Measurements from ENCODE around the gene CPXM2. TPM values are rescaled to one million over a fixed set of nuclear protein-coding genes. Genes with fewer than 3 reads are reported as not detected.

Gene CPXM2
- total and polyA plus RNA-seq, 10 of the 15 experiments (the other 5 are each of a cell fraction or from before 2014, with no cell fraction given), result 0.08 to 1.1 (median 0.58) TPM

DNA sequence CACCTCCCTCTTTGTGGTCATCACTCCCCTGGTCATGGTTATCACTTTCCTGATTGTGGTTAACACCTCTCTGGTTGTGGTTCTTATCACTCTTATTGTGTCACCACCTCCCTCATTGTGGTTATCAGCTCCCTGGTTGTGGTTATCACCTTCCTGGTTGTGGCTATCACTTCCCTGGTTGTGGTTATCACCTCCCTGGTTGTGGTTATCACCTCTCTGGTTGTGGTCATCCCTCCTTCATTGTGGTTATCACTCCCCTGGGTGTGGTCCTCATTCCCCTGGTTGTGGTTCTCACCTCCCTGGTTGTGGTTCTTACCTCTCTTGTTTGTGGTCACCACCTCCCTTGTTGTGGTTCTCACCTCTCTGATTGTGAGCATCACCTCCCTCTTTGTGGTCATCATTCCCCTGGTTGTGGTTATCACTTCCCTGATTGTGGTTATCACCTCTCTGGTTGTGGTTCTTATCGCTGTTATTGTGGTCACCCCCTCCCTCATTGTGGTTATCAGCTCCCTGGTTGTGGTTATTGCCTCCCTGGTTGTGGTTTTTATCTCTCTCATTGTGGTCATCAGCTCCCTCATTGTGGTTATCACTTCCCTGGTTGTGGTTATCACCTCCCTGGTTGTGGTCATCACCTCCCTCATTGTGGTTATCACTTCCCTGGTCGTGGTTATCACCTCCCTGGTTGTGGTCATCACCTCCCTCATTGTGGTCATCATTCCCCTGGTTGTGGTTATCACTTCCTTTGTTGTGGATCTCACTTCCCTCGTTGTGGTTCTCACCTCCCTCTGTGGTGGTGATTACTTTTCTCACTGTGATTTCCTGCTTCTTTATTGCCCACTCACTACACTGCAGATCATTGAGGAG lies 118.7 kb downstream of the CPXM2 start (continued):
- TF ChIP-seq, protein P1, sequence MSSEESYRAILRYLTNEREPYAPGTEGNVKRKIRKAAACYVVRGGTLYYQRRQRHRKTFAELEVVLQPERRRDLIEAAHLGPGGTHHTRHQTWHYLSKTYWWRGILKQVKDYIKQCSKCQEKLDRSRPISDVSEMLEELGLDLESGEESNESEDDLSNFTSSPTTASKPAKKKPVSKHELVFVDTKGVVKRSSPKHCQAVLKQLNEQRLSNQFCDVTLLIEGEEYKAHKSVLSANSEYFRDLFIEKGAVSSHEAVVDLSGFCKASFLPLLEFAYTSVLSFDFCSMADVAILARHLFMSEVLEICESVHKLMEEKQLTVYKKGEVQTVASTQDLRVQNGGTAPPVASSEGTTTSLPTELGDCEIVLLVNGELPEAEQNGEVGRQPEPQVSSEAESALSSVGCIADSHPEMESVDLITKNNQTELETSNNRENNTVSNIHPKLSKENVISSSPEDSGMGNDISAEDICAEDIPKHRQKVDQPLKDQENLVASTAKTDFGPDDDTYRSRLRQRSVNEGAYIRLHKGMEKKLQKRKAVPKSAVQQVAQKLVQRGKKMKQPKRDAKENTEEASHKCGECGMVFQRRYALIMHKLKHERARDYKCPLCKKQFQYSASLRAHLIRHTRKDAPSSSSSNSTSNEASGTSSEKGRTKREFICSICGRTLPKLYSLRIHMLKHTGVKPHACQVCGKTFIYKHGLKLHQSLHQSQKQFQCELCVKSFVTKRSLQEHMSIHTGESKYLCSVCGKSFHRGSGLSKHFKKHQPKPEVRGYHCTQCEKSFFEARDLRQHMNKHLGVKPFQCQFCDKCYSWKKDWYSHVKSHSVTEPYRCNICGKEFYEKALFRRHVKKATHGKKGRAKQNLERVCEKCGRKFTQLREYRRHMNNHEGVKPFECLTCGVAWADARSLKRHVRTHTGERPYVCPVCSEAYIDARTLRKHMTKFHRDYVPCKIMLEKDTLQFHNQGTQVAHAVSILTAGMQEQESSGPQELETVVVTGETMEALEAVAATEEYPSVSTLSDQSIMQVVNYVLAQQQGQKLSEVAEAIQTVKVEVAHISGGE (CRISPR knock-in tag; IDR thresholded peaks at IDR 0.05), result no peak
- TF ChIP-seq SP1 (IDR thresholded peaks at IDR 0.05; ENCODE audit: low read depth, low read length), result no peak
- TF ChIP-seq MYC (IDR thresholded peaks at IDR 0.05; ENCODE audit: insufficient read depth, insufficient read length, insufficient replicate concordance, low read length, severe bottlenecking), result no peak
- TF ChIP-seq ZNF207 (IDR thresholded peaks at IDR 0.05; ENCODE audit: borderline replicate concordance), result no peak
- no peak for TF ChIP-seq ASH2L (IDR thresholded peaks at IDR 0.05; ENCODE audit: borderline replicate concordance, low read depth)
- TF ChIP-seq IKZF1 (conservative IDR thresholded peaks at IDR 0.05), result peak; percentile 35
- TF ChIP-seq SREBF1 (IDR thresholded peaks at IDR 0.05; ENCODE audit: low read length), result no peak
- TF ChIP-seq NBN (IDR thresholded peaks at IDR 0.05), result peak; percentile 68
- TF ChIP-seq, protein P2, sequence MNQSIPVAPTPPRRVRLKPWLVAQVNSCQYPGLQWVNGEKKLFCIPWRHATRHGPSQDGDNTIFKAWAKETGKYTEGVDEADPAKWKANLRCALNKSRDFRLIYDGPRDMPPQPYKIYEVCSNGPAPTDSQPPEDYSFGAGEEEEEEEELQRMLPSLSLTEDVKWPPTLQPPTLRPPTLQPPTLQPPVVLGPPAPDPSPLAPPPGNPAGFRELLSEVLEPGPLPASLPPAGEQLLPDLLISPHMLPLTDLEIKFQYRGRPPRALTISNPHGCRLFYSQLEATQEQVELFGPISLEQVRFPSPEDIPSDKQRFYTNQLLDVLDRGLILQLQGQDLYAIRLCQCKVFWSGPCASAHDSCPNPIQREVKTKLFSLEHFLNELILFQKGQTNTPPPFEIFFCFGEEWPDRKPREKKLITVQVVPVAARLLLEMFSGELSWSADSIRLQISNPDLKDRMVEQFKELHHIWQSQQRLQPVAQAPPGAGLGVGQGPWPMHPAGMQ (IDR thresholded peaks at IDR 0.05; ENCODE audit: borderline replicate concordance), result peak; percentile 50
- no peak for TF ChIP-seq CHD1 (IDR thresholded peaks at IDR 0.05; ENCODE audit: low read depth, low read length)
- no peak for TF ChIP-seq SRF (IDR thresholded peaks at IDR 0.05; ENCODE audit: low read depth in 2 of 2, low read length in 2 of 2)
- TF ChIP-seq, protein P3, sequence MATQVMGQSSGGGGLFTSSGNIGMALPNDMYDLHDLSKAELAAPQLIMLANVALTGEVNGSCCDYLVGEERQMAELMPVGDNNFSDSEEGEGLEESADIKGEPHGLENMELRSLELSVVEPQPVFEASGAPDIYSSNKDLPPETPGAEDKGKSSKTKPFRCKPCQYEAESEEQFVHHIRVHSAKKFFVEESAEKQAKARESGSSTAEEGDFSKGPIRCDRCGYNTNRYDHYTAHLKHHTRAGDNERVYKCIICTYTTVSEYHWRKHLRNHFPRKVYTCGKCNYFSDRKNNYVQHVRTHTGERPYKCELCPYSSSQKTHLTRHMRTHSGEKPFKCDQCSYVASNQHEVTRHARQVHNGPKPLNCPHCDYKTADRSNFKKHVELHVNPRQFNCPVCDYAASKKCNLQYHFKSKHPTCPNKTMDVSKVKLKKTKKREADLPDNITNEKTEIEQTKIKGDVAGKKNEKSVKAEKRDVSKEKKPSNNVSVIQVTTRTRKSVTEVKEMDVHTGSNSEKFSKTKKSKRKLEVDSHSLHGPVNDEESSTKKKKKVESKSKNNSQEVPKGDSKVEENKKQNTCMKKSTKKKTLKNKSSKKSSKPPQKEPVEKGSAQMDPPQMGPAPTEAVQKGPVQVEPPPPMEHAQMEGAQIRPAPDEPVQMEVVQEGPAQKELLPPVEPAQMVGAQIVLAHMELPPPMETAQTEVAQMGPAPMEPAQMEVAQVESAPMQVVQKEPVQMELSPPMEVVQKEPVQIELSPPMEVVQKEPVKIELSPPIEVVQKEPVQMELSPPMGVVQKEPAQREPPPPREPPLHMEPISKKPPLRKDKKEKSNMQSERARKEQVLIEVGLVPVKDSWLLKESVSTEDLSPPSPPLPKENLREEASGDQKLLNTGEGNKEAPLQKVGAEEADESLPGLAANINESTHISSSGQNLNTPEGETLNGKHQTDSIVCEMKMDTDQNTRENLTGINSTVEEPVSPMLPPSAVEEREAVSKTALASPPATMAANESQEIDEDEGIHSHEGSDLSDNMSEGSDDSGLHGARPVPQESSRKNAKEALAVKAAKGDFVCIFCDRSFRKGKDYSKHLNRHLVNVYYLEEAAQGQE (IDR thresholded peaks at IDR 0.05; ENCODE audit: low read depth, low read length), result no peak
- TF ChIP-seq BMI1 (IDR thresholded peaks at IDR 0.05; ENCODE audit: borderline replicate concordance), result 0 out of 2 replicates have a peak, but pooled peaks have one; percentile 10
- TF ChIP-seq JUND (IDR thresholded peaks at IDR 0.05; ENCODE audit: low read depth, low read length), result no peak
- no peak for TF ChIP-seq STAT3 (IDR thresholded peaks at IDR 0.05; ENCODE audit: low read depth, low read length)
- TF ChIP-seq STAT1 (conservative IDR thresholded peaks at IDR 0.05), result no peak
- no peak for TF ChIP-seq JUNB (IDR thresholded peaks at IDR 0.05)
- no peak for TF ChIP-seq SIN3A (IDR thresholded peaks at IDR 0.05; ENCODE audit: low read depth, low read length)
- TF ChIP-seq NFXL1 (IDR thresholded peaks at IDR 0.05; ENCODE audit: borderline replicate concordance), result no peak
